Measurements from ENCODE around the gene SERPINF2.

The SERPINF2 gene

DNA sequence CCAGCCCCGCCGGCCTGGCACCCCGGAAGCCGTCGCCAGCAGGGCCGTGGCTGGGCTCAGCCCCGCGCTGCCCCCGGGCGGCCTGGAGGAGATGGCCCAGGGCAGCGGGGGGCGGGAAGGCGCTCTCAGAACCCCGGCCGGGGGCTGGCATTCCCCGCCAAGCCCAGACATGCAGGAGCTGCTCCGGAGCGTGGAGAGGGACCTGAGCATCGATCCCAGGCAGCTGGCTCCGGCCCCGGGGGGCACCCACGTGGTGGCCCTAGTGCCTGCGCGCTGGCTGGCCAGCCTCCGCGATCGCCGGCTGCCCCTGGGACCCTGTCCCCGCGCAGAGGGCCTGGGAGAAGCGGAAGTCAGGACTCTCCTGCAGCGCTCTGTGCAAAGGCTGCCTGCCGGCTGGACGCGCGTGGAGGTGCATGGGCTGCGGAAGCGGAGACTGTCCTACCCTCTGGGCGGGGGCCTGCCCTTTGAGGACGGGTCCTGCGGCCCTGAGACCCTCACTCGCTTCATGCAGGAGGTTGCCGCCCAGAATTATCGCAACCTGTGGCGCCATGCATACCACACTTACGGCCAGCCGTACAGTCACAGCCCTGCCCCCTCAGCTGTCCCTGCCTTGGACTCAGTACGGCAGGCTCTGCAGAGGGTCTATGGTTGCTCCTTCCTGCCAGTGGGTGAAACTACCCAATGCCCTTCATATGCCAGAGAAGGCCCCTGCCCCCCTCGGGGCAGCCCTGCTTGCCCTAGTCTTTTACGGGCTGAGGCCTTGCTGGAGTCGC lies 17.6 kb upstream of the SERPINF2 start:
- no peaks in the 10 kb centered on the region for H3K79me2 ChIP-seq (ENCODE audit: insufficient read depth, low read length)
- H3K4me3 ChIP-seq (ENCODE audit: low read depth, low read length, poor library complexity, severe bottlenecking) = peak overlapping the region; percentile 88
- no peaks in the 10 kb centered on the region for H4K20me1 ChIP-seq (ENCODE audit: insufficient read depth, low read length)
- H3F3A ChIP-seq (ENCODE audit: insufficient read depth, low read length) = no peaks in the 10 kb centered on the region; the same call in 1 of the 2 replicates
- no peak for TF ChIP-seq CTCF (IDR thresholded peaks at IDR 0.05; ENCODE audit: low read length)
- no peak for TF ChIP-seq EZH2 (IDR thresholded peaks at IDR 0.05; ENCODE audit: borderline replicate concordance, low read length)
- H3K27me3 ChIP-seq (ENCODE audit: insufficient read depth, low read length) = no peaks in the 10 kb centered on the region
- H3K9me3 ChIP-seq (ENCODE audit: low read length) = no peaks in the 10 kb centered on the region
- no peak overlapping the region for H2AFZ ChIP-seq (ENCODE audit: low read length)
- H3K4me1 ChIP-seq (ENCODE audit: insufficient read depth, low read length, severe bottlenecking) = peaks cover 79% of the 10 kb centered on the region
- peak overlapping the region; percentile 40 for H3K27ac ChIP-seq (ENCODE audit: low read depth, low read length, poor library complexity, severe bottlenecking)
- no peaks in the 10 kb centered on the region for H3K9me2 ChIP-seq (ENCODE audit: low read depth, low read length)
- peaks cover 11% of the 10 kb centered on the region; the same call in 1 of the 2 replicates for H3K36me3 ChIP-seq (ENCODE audit: insufficient read depth, low read length)
- H3K4me2 ChIP-seq (ENCODE audit: low read length) = peak overlapping the region; percentile 95
- H3K9ac ChIP-seq (ENCODE audit: low read length) = peak overlapping the region; percentile 86

DNA sequence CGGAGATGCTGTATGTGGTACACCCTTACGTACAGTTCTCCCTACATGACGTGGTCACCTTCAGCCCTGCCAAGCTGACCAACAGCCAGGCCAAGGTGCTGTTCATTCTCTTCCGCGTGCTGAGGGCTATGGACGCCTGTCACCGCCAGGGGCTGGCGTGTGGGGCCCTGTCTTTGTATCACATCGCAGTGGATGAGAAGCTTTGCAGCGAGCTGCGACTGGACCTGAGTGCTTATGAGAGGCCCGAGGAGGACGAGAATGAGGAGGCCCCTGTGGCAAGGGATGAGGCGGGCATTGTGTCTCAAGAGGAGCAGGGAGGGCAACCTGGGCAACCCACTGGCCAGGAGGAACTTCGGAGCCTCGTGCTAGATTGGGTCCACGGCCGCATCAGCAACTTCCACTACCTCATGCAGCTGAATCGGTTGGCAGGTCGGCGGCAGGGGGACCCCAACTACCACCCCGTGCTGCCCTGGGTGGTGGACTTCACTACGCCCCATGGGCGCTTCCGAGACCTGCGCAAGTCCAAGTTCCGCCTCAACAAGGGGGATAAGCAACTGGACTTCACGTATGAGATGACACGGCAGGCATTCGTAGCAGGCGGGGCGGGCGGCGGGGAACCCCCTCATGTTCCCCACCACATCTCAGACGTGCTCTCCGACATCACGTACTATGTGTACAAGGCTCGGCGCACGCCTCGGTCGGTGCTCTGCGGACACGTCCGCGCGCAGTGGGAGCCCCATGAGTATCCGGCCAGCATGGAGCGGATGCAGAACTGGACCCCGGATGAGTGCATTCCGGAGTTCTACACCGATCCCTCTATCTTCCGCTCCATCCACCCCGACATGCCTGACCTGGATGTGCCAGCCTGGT lies 16.8 kb upstream of the SERPINF2 start:
- Histone ChIP-seq H3K4me1 (ENCODE audit: insufficient read depth, low read length, severe bottlenecking) (peaks cover 79% of the 10 kb centered on the region), H4K20me1 (ENCODE audit: insufficient read depth, low read length) (no peaks in the 10 kb centered on the region), H3K27ac (ENCODE audit: low read depth, low read length, poor library complexity, severe bottlenecking) (peak overlapping the region; percentile 40), H3K4me3 (ENCODE audit: low read depth, low read length, poor library complexity, severe bottlenecking) (peak overlapping the region; percentile 88), H3K27me3 (ENCODE audit: insufficient read depth, low read length) (no peaks in the 10 kb centered on the region), H3K9me2 (ENCODE audit: low read depth, low read length) (no peaks in the 10 kb centered on the region), H3K9me3 (ENCODE audit: low read length) (no peaks in the 10 kb centered on the region), H3K79me2 (ENCODE audit: insufficient read depth, low read length) (no peaks in the 10 kb centered on the region), H2AFZ (ENCODE audit: low read length) (no peak overlapping the region), H3K9ac (ENCODE audit: low read length) (peak overlapping the region; percentile 86; the same call in 1 of the 2 replicates), H3F3A (ENCODE audit: insufficient read depth, low read length) (no peaks in the 10 kb centered on the region; the same call in 1 of the 2 replicates), H3K4me2 (ENCODE audit: low read length) (peak overlapping the region; percentile 95), H3K36me3 (ENCODE audit: insufficient read depth, low read length) (peaks cover 16% of the 10 kb centered on the region; the same call in 1 of the 2 replicates)
- no peak for TF ChIP-seq EZH2 (IDR thresholded peaks at IDR 0.05; ENCODE audit: borderline replicate concordance, low read length)
- TF ChIP-seq CTCF (IDR thresholded peaks at IDR 0.05; ENCODE audit: low read length) = no peak

- no peaks in the 10 kb centered on the region for H3K27me3 ChIP-seq (ENCODE audit: insufficient read depth, low read length)
- H4K20me1 ChIP-seq (ENCODE audit: insufficient read depth, low read length) = no peaks in the 10 kb centered on the region
- no peak overlapping the region for H3K27ac ChIP-seq (ENCODE audit: low read depth, low read length, poor library complexity, severe bottlenecking)
- H3K4me3 ChIP-seq (ENCODE audit: low read depth, low read length, poor library complexity, severe bottlenecking) = no peak overlapping the region
- H3K4me1 ChIP-seq (ENCODE audit: insufficient read depth, low read length, severe bottlenecking) = peaks cover 83% of the 10 kb centered on the region
- H3K9me3 ChIP-seq (ENCODE audit: low read length) = no peaks in the 10 kb centered on the region
- no peak for TF ChIP-seq CTCF (IDR thresholded peaks at IDR 0.05; ENCODE audit: low read length)
- TF ChIP-seq EZH2 (IDR thresholded peaks at IDR 0.05; ENCODE audit: borderline replicate concordance, low read length) = no peak
- no peak overlapping the region for H2AFZ ChIP-seq (ENCODE audit: low read length)
- no peak overlapping the region for H3K9ac ChIP-seq (ENCODE audit: low read length)
- H3F3A ChIP-seq (ENCODE audit: insufficient read depth, low read length) = no peaks in the 10 kb centered on the region; the same call in 1 of the 2 replicates
- no peaks in the 10 kb centered on the region for H3K9me2 ChIP-seq (ENCODE audit: low read depth, low read length)
- peaks cover 20% of the 10 kb centered on the region; the same call in 1 of the 2 replicates for H3K36me3 ChIP-seq (ENCODE audit: insufficient read depth, low read length)
- no peak overlapping the region; the same call in 1 of the 2 replicates for H3K4me2 ChIP-seq (ENCODE audit: low read length)
- H3K79me2 ChIP-seq (ENCODE audit: insufficient read depth, low read length) = no peaks in the 10 kb centered on the region
Measured at GRCh38 chr17:1726626-1727257, 15.9 kb upstream of the SERPINF2 start.
